Prostate gland (tissue), 2 donors: ENCODE measurements around the gene SLC37A1.

ENCODE experiments used
- CTCF ChIP-seq, 4 experiments: fragments of 200-600 bp in 2 of 4; fragments of 450-650 bp in 2 of 4; sonication (generic) in 2 of 4; IDR thresholded peaks; 1 replicate in 3 of 4; 2 replicates in 1 of 4; pipeline ENCODE4 v1.5.1; 2016 to 2019; ENCODE audit warnings: antibody characterized with exemption in 4 of 4, mild to moderate bottlenecking in 2 of 4, moderate library complexity in 2 of 4
- POLR2AphosphoS5 ChIP-seq: sonication (generic); formaldehyde crosslinking; IDR thresholded peaks from one replicate; pipeline ENCODE4 v1.6.1; 2017; ENCODE audit warnings: antibody characterized with exemption

- TF ChIP-seq CTCF (IDR thresholded peaks at IDR 0.05) = no peak
- TF ChIP-seq POLR2AphosphoS5 = peak; percentile 73
Measured at GRCh38 chr21:42546433-42546832, 32.8 kb downstream of the SLC37A1 start.
